ENCODE data around the gene MAD1L1.
"Not testable (repeated sequence)": the region's sequence is repeated elsewhere in the genome, so short reads cannot be mapped to it uniquely, and the experiment has no call there.

The MAD1L1 gene

GRCh38 chr7:1931951-1932270 is 300.8 kb downstream of the MAD1L1 start:
- DNase-seq, result no peak

- peak; percentile 58 for DNase-seq
Measured at GRCh38 chr7:1931256-1931950, 301.3 kb downstream of the MAD1L1 start.

- no peak for DNase-seq
Measured at GRCh38 chr7:1930381-1931065, 302.2 kb downstream of the MAD1L1 start.

- DNase-seq, result not testable (repeated sequence)
Measured at GRCh38 chr7:1929349-1929925, 303.3 kb downstream of the MAD1L1 start.

GRCh38 chr7:1928645-1929348 is 303.9 kb downstream of the MAD1L1 start:
- no peak for DNase-seq

GRCh38 chr7:1927937-1928644 is 304.7 kb downstream of the MAD1L1 start:
- DNase-seq, result no peak

- DNase-seq, result no peak
Measured at GRCh38 chr7:1926908-1927306, 305.8 kb downstream of the MAD1L1 start.

GRCh38 chr7:1925973-1926907 is 306.5 kb downstream of the MAD1L1 start:
- no peak for DNase-seq

- no peak for DNase-seq
Measured at GRCh38 chr7:1925349-1925748, 307.4 kb downstream of the MAD1L1 start.

- DNase-seq, result peak; percentile 93
Measured at GRCh38 chr7:1924258-1924817, 308.4 kb downstream of the MAD1L1 start.

GRCh38 chr7:1923409-1924257 is 309.1 kb downstream of the MAD1L1 start:
- DNase-seq, result no peak

- peak; percentile 32 for DNase-seq
Measured at GRCh38 chr7:1922870-1923236, 309.9 kb downstream of the MAD1L1 start.

GRCh38 chr7:1922071-1922869 is 310.5 kb downstream of the MAD1L1 start:
- peak; percentile 69 for DNase-seq

- DNase-seq, result no peak
Measured at GRCh38 chr7:1920881-1921280, 311.9 kb downstream of the MAD1L1 start.

- no peak for DNase-seq
Measured at GRCh38 chr7:1920266-1920681, 312.5 kb downstream of the MAD1L1 start.

- no peak for DNase-seq
Measured at GRCh38 chr7:1919539-1920265, 313.0 kb downstream of the MAD1L1 start.

GRCh38 chr7:1918881-1919525 is 313.7 kb downstream of the MAD1L1 start:
- no peak for DNase-seq

GRCh38 chr7:1918063-1918645 is 314.6 kb downstream of the MAD1L1 start:
- DNase-seq, result no peak

All from fibroblast of skin of right biceps (primary cell).